ENCODE data around the gene GRAP2.
A peak's percentile ranks its signal among the peaks of the same experiment; 100 is the strongest.

- peak; percentile 46 for TF ChIP-seq CTCF (IDR thresholded peaks at IDR 0.05)
- no peak for TF ChIP-seq EZH2 (IDR thresholded peaks at IDR 0.05)
- TF ChIP-seq EZH2phosphoT487 (IDR thresholded peaks at IDR 0.05), result no peak
Observed at GRCh38 chr22:39943337-39943736, 42.5 kb downstream of the GRAP2 start.

All from neural progenitor cell (in vitro differentiated cells).